IPS-NIHi11 (cell line): ENCODE data around the gene CHN2.

Source experiments
- DNase-seq: peaks from one replicate; pipeline ENCODE4 v3.0.0; 2012; ENCODE audit warnings: mixed read lengths, low spot score

CHN2 gene

DNA sequence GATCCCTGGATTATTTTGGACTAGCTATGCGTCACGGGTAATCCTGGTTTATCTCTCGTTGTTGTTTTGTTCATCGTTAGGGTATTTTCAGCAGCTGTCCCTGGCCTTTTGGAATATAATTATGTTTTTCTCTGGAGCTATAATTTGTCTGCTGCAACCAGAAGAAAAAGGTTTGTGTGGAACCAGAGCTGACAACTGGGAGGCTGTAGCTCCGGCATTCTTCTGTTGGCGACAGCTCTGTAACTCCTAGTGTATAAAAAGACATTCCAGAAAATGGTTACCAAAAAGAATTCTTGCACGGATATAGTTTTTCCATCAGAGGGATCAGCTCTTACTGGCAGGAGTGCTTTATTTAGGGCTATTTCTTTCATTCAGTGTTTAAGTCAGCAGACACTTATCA lies 238.1 kb downstream of the CHN2 start:
- DNase-seq = no peak

- DNase-seq = no peak
These were observed 239.8 kb downstream of the CHN2 start for GRCh38 chr7:29434380-29434768.

- DNase-seq = no peak
These were observed 240.6 kb downstream of the CHN2 start for GRCh38 chr7:29435167-29435566.

DNA sequence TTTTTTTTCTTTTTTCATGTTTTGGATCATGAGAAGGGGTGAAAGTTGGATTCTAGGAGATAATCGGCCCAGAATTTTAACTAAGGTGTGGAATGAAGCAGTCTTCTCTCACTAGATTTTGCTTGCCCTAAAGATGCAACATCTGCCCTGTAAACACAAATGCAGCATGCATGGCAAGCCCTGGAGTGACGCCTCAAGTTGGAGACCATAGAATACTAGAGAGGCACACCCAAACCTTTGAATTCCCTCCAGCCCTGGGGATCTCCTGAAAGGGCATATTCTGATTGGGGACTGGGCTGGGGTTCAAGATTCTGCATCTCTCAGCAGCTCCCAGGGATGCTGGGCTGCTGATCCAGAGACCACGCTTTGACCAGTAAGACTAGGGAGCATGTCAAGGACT lies 241.3 kb downstream of the CHN2 start:
- no peak for DNase-seq

GRCh38 chr7:29442146-29442545 lies 247.6 kb downstream of the CHN2 start:
- peak; percentile 76 for DNase-seq

- no peak for DNase-seq
These were observed 249.0 kb downstream of the CHN2 start for GRCh38 chr7:29443552-29443951.

- no peak for DNase-seq
These were observed 249.7 kb downstream of the CHN2 start for GRCh38 chr7:29444267-29444666.

DNA sequence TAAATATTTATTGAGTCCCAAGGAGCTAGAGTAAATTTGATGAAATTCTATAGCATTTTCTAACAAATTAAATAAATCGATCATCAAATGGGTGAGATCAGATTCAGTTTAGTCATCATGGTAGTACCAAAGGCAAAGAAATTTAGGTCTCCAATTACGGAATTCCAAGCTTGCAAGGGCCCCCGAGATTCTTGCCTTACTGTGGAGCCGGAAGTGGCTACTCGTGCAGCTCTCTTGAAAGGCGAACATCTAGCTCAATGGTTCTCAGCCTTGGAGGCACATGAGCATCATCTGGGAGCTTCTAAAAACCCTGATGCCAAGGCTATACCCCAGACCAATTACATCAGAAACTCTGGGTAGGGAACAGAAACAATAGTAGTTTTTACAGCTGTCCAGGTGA lies 251.2 kb downstream of the CHN2 start:
- no peak for DNase-seq

DNA sequence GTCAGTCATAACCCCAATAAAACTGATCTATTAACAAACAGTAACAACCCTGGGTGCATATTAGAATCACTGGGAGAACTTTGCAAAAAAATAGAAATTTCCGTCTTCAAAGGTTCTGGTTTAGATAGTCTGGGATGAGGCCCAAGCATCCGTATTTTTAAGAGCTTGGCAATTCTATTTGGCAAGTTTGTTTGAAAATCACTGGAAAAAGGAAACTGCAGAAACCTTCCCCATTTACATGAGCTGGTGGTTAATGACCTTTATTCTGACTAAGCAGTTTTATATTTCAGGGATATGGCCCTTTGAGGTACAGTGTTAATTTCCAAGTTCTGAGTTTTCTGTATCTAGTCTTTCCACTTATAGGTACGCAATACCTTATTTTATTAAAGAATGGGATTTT lies 253.3 kb downstream of the CHN2 start:
- no peak for DNase-seq

- no peak for DNase-seq
These were observed 255.1 kb downstream of the CHN2 start for GRCh38 chr7:29449569-29450260.

DNA sequence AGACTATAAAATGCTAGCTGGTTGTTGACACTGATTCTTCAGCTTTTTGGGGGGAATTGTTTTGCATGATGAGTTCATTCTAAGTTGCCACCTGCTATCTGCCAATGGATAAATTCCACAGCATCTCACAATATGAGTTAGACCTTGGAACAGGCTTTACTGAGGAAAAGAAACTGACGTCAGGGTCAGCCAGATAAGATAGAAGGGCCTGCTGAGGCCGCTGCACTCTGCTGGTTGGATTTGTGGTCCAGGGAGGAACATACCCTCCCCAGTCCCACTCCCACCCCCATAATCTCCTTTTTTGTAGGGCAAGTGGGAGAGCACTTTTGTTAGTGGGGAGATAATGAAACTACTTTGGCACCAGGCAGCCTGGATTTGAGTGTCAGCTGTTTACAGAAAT lies 258.4 kb downstream of the CHN2 start:
- DNase-seq = no peak

DNA sequence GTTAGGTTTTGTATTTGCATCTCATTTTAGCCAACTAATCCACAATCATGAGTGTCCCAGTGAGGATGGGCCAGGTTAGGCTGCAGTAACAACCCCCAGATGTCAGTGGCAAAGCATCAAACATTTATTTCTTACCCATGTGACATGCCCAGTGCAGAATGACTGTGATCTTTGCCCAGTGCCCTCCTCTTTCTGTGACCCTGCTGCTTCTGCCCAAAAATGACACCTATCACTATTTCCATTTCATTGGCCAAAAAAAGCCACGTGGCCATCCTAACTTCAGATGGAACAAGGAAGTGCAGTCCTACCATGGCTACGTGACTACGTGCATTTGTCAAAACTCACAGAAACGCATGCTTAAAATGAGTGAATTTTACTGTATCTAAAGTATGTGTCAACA lies 259.9 kb downstream of the CHN2 start:
- DNase-seq = no peak

GRCh38 chr7:29454899-29455451 lies 260.4 kb downstream of the CHN2 start:
- no peak for DNase-seq

DNA sequence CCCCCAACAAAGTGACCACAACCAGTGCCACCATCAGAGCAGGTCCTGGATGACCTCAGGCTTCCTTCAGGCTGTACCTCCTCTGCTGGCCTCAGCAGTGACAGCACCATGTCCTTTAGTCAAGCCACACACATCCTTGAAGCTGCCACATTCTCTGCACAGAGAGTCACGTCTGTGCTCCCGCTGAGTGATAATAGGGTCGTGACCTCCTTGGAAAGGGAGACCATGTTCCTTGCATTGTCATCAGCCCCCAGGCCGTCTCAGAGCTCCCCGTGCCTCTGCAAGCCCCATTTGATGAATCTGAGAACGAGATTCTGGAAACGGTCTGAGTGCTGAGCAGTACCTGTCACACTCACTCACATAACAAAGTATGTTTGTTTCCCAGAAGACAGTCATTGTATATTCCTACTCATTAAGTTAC lies 262.6 kb downstream of the CHN2 start:
- no peak for DNase-seq

DNA sequence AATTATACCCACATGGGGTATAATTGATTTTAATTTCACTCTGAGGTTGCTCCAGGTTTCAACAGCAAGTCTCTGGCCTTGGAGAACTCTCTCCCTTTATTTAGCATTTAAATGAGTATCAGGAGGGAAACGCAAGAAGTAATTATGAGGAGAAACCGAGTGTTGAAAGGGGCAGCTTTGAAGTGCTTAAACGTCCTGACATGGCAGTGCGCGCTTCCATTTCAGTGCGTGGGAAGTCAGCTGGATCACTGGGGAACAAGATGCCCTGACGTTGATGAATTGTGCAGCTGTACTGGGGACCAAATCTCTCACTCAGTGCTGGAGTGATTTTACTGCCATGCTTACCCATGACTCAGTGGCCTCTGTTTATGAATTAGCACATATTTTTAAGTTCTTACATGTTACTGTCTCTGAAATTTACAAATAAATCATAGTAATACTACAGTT lies 263.0 kb downstream of the CHN2 start:
- no peak for DNase-seq

DNA sequence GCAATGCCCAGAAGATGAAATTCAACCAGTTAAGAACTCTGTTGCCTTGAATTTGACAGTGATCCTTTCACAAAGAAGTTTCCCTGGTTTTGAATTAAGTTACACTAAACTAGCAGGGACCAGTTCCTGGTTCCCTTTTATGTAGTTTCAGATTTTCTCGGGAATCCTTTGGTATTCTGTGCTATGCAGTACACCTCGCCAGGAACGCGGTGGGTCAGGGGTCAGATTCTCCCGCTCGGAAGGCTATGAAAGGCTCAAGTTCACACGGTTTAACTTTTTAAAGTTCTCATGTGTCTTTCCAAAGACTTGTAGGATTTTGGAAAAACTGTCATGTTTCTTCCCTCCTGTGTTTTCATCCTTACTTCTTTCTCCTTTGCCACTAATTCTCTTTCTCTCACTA lies 264.4 kb downstream of the CHN2 start:
- no peak for DNase-seq

- DNase-seq = no peak
These were observed 265.0 kb downstream of the CHN2 start for GRCh38 chr7:29459589-29459988.

GRCh38 chr7:29461996-29462395 lies 267.4 kb downstream of the CHN2 start:
- DNase-seq = no peak

DNA sequence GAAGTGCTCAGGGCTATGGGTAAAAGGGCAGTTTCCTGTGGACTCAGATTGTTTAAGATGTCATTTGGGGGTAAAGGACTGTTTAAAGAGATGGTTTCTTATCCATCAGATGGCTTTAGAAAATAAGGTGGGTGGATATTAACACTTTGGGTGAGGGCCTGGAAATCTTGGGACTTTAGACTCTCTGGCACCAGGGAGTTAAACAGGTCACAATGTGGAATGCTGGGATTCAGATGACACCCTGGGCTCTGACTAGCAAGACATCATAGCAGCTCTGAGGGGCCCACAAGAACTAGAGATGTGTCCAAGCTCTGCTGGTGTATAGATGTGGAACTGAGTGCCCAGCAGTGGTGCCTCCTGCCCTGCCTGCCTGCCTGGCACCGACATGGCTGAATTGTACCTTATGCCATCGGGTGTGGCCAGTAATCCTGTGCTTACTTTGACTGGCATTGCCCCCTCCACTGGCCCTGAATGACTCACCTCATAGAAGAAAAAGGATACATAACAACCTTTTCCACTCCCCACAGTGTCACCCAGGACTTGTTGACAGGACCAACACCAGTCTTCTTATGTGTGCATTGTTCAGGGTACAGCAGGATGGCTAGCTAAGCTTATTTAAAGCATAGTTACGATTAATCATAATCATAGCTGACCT lies 269.1 kb downstream of the CHN2 start:
- DNase-seq = no peak

GRCh38 chr7:29464753-29465152 lies 270.2 kb downstream of the CHN2 start:
- no peak for DNase-seq

GRCh38 chr7:29467193-29467926 lies 272.8 kb downstream of the CHN2 start:
- DNase-seq = no peak

GRCh38 chr7:29468196-29468595 lies 273.6 kb downstream of the CHN2 start:
- no peak for DNase-seq

GRCh38 chr7:29469281-29469680 lies 274.7 kb downstream of the CHN2 start:
- DNase-seq = no peak
